ENCODE data around the gene LSM3.

LSM3 gene

GRCh38 chr3:14145670-14146380 lies 32.8 kb upstream of the LSM3 start:
- H2BK12ac ChIP-seq (ENCODE audit: low read length in 2 of 2) = peak overlapping the region in 1 of 2 experiments; percentile 26
- peak overlapping the region; percentile 58 for H2BK120ac ChIP-seq (ENCODE audit: low read depth, low read length)
- peak overlapping the region; percentile 77 for H4K91ac ChIP-seq (ENCODE audit: low read length)
- H3K4me3 ChIP-seq (ENCODE audit: insufficient read depth in 1 of 2, low read depth in 1 of 2, low read length in 2 of 2) = peak overlapping the region in 1 of 2 experiments; percentile 12
- H3K14ac ChIP-seq (ENCODE audit: low read length in 2 of 2) = no peak overlapping the region
- peaks cover 58 to 70% of the 10 kb centered on the region in 2 experiments for H3K36me3 ChIP-seq (ENCODE audit: control insufficient read depth in 1 of 2, insufficient read depth in 2 of 2, low read depth in 1 of 2, low read length in 2 of 2)
- peak overlapping the region; percentile 3 for H2AK5ac ChIP-seq (ENCODE audit: low read length, severe bottlenecking)
- no peak overlapping the region for H2AFZ ChIP-seq (ENCODE audit: low read depth, low read length)
- no peak overlapping the region for H3K23ac ChIP-seq (ENCODE audit: low read length in 2 of 2)
- no peak overlapping the region for H3K4ac ChIP-seq (ENCODE audit: low read depth in 1 of 2, low read length in 2 of 2)
- H3K9me3 ChIP-seq (ENCODE audit: control insufficient read depth, low read length) = no peaks in the 10 kb centered on the region
- H3K4me2 ChIP-seq (ENCODE audit: low read length, poor library complexity, severe bottlenecking) = no peak overlapping the region
- peak overlapping the region; percentile 12 for H3K27ac ChIP-seq (ENCODE audit: low read length, poor library complexity, severe bottlenecking)
- peak overlapping the region; percentile 50 to 56 for H3K18ac ChIP-seq (ENCODE audit: low read depth in 1 of 2, low read length in 2 of 2)
- peaks cover 15% of the 10 kb centered on the region for H3K79me1 ChIP-seq (replicated peaks; ENCODE audit: low read length, poor library complexity, severe bottlenecking)
- H3K9ac ChIP-seq (ENCODE audit: low read length) = peak overlapping the region; percentile 95
- H2BK15ac ChIP-seq (ENCODE audit: low read depth, poor library complexity, severe bottlenecking) = peak overlapping the region; percentile 26
- DNase-seq = no peak
- H4K8ac ChIP-seq (ENCODE audit: low read length) = peak overlapping the region; percentile 45
- H3K4me1 ChIP-seq (ENCODE audit: control insufficient read depth, insufficient read depth, low read depth, low read length) = peaks cover 31% of the 10 kb centered on the region
- WGBS = 84% methylated on average over 10 of the region's 10 CpGs
- H3K27me3 ChIP-seq (ENCODE audit: control insufficient read depth in 1 of 2, insufficient read depth in 1 of 2, low read length in 2 of 2) = no peaks in the 10 kb centered on the region
- H2BK5ac ChIP-seq (ENCODE audit: low read depth, low read length, poor library complexity, severe bottlenecking) = no peak overlapping the region

GRCh38 chr3:14146381-14147065 lies 32.1 kb upstream of the LSM3 start:
- no peak overlapping the region for H2BK15ac ChIP-seq (ENCODE audit: low read depth, poor library complexity, severe bottlenecking)
- no peak overlapping the region for H2BK12ac ChIP-seq (ENCODE audit: low read length in 2 of 2)
- 94% methylated on average over 10 of the region's 10 CpGs for WGBS
- H2AK5ac ChIP-seq (ENCODE audit: low read length, severe bottlenecking) = peak overlapping the region; percentile 37
- H3K79me1 ChIP-seq (replicated peaks; ENCODE audit: low read length, poor library complexity, severe bottlenecking) = peaks cover 16% of the 10 kb centered on the region
- no peak overlapping the region for H3K14ac ChIP-seq (ENCODE audit: low read length in 2 of 2)
- no peak overlapping the region for H4K8ac ChIP-seq (ENCODE audit: low read length)
- H3K27me3 ChIP-seq (ENCODE audit: control insufficient read depth in 1 of 2, insufficient read depth in 1 of 2, low read length in 2 of 2) = no peaks in the 10 kb centered on the region
- H2AFZ ChIP-seq (ENCODE audit: low read depth, low read length) = no peak overlapping the region
- peaks cover 31% of the 10 kb centered on the region for H3K4me1 ChIP-seq (ENCODE audit: control insufficient read depth, insufficient read depth, low read depth, low read length)
- no peaks in the 10 kb centered on the region for H3K9me3 ChIP-seq (ENCODE audit: control insufficient read depth, low read length)
- no peak overlapping the region for H3K23ac ChIP-seq (ENCODE audit: low read length in 2 of 2)
- peaks cover 59 to 70% of the 10 kb centered on the region in 2 experiments for H3K36me3 ChIP-seq (ENCODE audit: control insufficient read depth in 1 of 2, insufficient read depth in 2 of 2, low read depth in 1 of 2, low read length in 2 of 2)
- no peak overlapping the region for H3K27ac ChIP-seq (ENCODE audit: low read length, poor library complexity, severe bottlenecking)
- H3K4ac ChIP-seq (ENCODE audit: low read depth in 1 of 2, low read length in 2 of 2) = no peak overlapping the region
- no peak for DNase-seq
- peak overlapping the region; percentile 95 for H3K9ac ChIP-seq (ENCODE audit: low read length)
- H4K91ac ChIP-seq (ENCODE audit: low read length) = no peak overlapping the region
- no peak overlapping the region for H3K18ac ChIP-seq (ENCODE audit: low read depth in 1 of 2, low read length in 2 of 2)
- no peak overlapping the region for H2BK5ac ChIP-seq (ENCODE audit: low read depth, low read length, poor library complexity, severe bottlenecking)
- no peak overlapping the region for H3K4me3 ChIP-seq (ENCODE audit: insufficient read depth in 1 of 2, low read depth in 1 of 2, low read length in 2 of 2)
- no peak overlapping the region for H2BK120ac ChIP-seq (ENCODE audit: low read depth, low read length)
- H3K4me2 ChIP-seq (ENCODE audit: low read length, poor library complexity, severe bottlenecking) = no peak overlapping the region

- no peak for DNase-seq
- no peak overlapping the region for H2BK12ac ChIP-seq (ENCODE audit: low read length in 2 of 2)
- no peak overlapping the region for H2BK5ac ChIP-seq (ENCODE audit: low read depth, low read length, poor library complexity, severe bottlenecking)
- H3K14ac ChIP-seq (ENCODE audit: low read length in 2 of 2) = no peak overlapping the region
- H3K4me3 ChIP-seq (ENCODE audit: insufficient read depth in 1 of 2, low read depth in 1 of 2, low read length in 2 of 2) = no peak overlapping the region
- no peak overlapping the region for H4K8ac ChIP-seq (ENCODE audit: low read length)
- H3K79me1 ChIP-seq (replicated peaks; ENCODE audit: low read length, poor library complexity, severe bottlenecking) = peaks cover 16% of the 10 kb centered on the region
- H3K23ac ChIP-seq (ENCODE audit: low read length in 2 of 2) = no peak overlapping the region
- 100% methylated on average over 4 of the region's 5 CpGs for WGBS
- no peak overlapping the region for H2AFZ ChIP-seq (ENCODE audit: low read depth, low read length)
- H3K4me1 ChIP-seq (ENCODE audit: control insufficient read depth, insufficient read depth, low read depth, low read length) = peaks cover 29% of the 10 kb centered on the region
- H2BK15ac ChIP-seq (ENCODE audit: low read depth, poor library complexity, severe bottlenecking) = no peak overlapping the region
- no peak overlapping the region for H4K91ac ChIP-seq (ENCODE audit: low read length)
- H3K36me3 ChIP-seq (ENCODE audit: control insufficient read depth in 1 of 2, insufficient read depth in 2 of 2, low read depth in 1 of 2, low read length in 2 of 2) = peaks cover 59 to 70% of the 10 kb centered on the region in 2 experiments
- no peak overlapping the region for H3K9ac ChIP-seq (ENCODE audit: low read length)
- no peak overlapping the region for H2BK120ac ChIP-seq (ENCODE audit: low read depth, low read length)
- no peaks in the 10 kb centered on the region for H3K9me3 ChIP-seq (ENCODE audit: control insufficient read depth, low read length)
- H3K27me3 ChIP-seq (ENCODE audit: control insufficient read depth in 1 of 2, insufficient read depth in 1 of 2, low read length in 2 of 2) = no peaks in the 10 kb centered on the region
- H3K27ac ChIP-seq (ENCODE audit: low read length, poor library complexity, severe bottlenecking) = no peak overlapping the region
- no peak overlapping the region for H3K4me2 ChIP-seq (ENCODE audit: low read length, poor library complexity, severe bottlenecking)
- H2AK5ac ChIP-seq (ENCODE audit: low read length, severe bottlenecking) = peak overlapping the region; percentile 37
- H3K4ac ChIP-seq (ENCODE audit: low read depth in 1 of 2, low read length in 2 of 2) = no peak overlapping the region
- H3K18ac ChIP-seq (ENCODE audit: low read depth in 1 of 2, low read length in 2 of 2) = no peak overlapping the region
Observed at GRCh38 chr3:14147066-14147435, 31.6 kb upstream of the LSM3 start.

- no peak overlapping the region for H4K91ac ChIP-seq (ENCODE audit: low read length)
- peaks cover 28% of the 10 kb centered on the region for H3K4me1 ChIP-seq (ENCODE audit: control insufficient read depth, insufficient read depth, low read depth, low read length)
- no peak overlapping the region for H2AK5ac ChIP-seq (ENCODE audit: low read length, severe bottlenecking)
- no peak overlapping the region for H3K4ac ChIP-seq (ENCODE audit: low read depth in 1 of 2, low read length in 2 of 2)
- H3K27ac ChIP-seq (ENCODE audit: low read length, poor library complexity, severe bottlenecking) = no peak overlapping the region
- H2AFZ ChIP-seq (ENCODE audit: low read depth, low read length) = no peak overlapping the region
- WGBS = 92% methylated on average over 12 of the region's 12 CpGs
- H2BK120ac ChIP-seq (ENCODE audit: low read depth, low read length) = no peak overlapping the region
- H3K4me3 ChIP-seq (ENCODE audit: insufficient read depth in 1 of 2, low read depth in 1 of 2, low read length in 2 of 2) = no peak overlapping the region
- no peak overlapping the region for H2BK15ac ChIP-seq (ENCODE audit: low read depth, poor library complexity, severe bottlenecking)
- no peak overlapping the region for H3K14ac ChIP-seq (ENCODE audit: low read length in 2 of 2)
- H3K18ac ChIP-seq (ENCODE audit: low read depth in 1 of 2, low read length in 2 of 2) = no peak overlapping the region
- H3K36me3 ChIP-seq (ENCODE audit: control insufficient read depth in 1 of 2, insufficient read depth in 2 of 2, low read depth in 1 of 2, low read length in 2 of 2) = peaks cover 62 to 70% of the 10 kb centered on the region in 2 experiments
- no peaks in the 10 kb centered on the region for H3K9me3 ChIP-seq (ENCODE audit: control insufficient read depth, low read length)
- H3K23ac ChIP-seq (ENCODE audit: low read length in 2 of 2) = no peak overlapping the region
- H3K4me2 ChIP-seq (ENCODE audit: low read length, poor library complexity, severe bottlenecking) = no peak overlapping the region
- peaks cover 21% of the 10 kb centered on the region for H3K79me1 ChIP-seq (replicated peaks; ENCODE audit: low read length, poor library complexity, severe bottlenecking)
- no peak for DNase-seq
- no peak overlapping the region for H4K8ac ChIP-seq (ENCODE audit: low read length)
- no peak overlapping the region for H2BK5ac ChIP-seq (ENCODE audit: low read depth, low read length, poor library complexity, severe bottlenecking)
- no peak overlapping the region for H2BK12ac ChIP-seq (ENCODE audit: low read length in 2 of 2)
- no peaks in the 10 kb centered on the region for H3K27me3 ChIP-seq (ENCODE audit: control insufficient read depth in 1 of 2, insufficient read depth in 1 of 2, low read length in 2 of 2)
- H3K9ac ChIP-seq (ENCODE audit: low read length) = no peak overlapping the region
Observed at GRCh38 chr3:14147617-14148016, 31.0 kb upstream of the LSM3 start.
